Astrocyte (in vitro differentiated cells and primary cell): ENCODE results near the gene F12. TPM values are rescaled to one million over a fixed set of nuclear protein-coding genes. Genes with fewer than 3 reads are reported as not detected.
A peak's percentile ranks its signal among the peaks of the same experiment; 100 is the strongest.

Source experiments
- DNase-seq: peaks from one replicate; pipeline ENCODE4 v3.0.0-alpha.2; 2010; ENCODE audit warnings: low read depth
- FAIRE-seq: peaks from 2 replicates; lab custom pipeline; 2011; peaks lifted over from hg19 to GRCh38; lab: Jason Lieb, UNC
- H2AFZ ChIP-seq: 2 replicates; pipeline ENCODE4 v1.6.0; 2012; ENCODE audit warnings: low read depth, low read length, inconsistent platforms
- H3K27ac ChIP-seq: 2 replicates; pipeline ENCODE4 v1.5.1; 2011; ENCODE audit warnings: low read depth, low read length, inconsistent platforms
- H3K27me3 ChIP-seq: 2 replicates; pipeline ENCODE4 v1.6.0; 2011; ENCODE audit warnings: low read length, inconsistent platforms; ENCODE audit not compliant: insufficient read depth
- H3K36me3 ChIP-seq: 2 replicates; pipeline ENCODE4 v1.5.1; 2011; ENCODE audit warnings: low read length, inconsistent platforms; ENCODE audit not compliant: insufficient read depth
- H3K4me1 ChIP-seq: 2 replicates; pipeline ENCODE4 v1.5.1; 2011; ENCODE audit warnings: low read length, inconsistent platforms; ENCODE audit not compliant: insufficient read depth
- H3K4me2 ChIP-seq: 2 replicates; pipeline ENCODE4 v1.6.0; 2012; ENCODE audit warnings: low read length, inconsistent platforms
- H3K4me3 ChIP-seq: 2 replicates; pipeline ENCODE4 v1.5.1; 2011; ENCODE audit warnings: low read depth, mild to moderate bottlenecking, low read length, inconsistent platforms; ENCODE audit not compliant: insufficient read depth
- H3K79me2 ChIP-seq: 2 replicates; pipeline ENCODE4 v1.6.0; 2012; ENCODE audit warnings: mild to moderate bottlenecking, low read length, inconsistent platforms; ENCODE audit not compliant: insufficient read depth
- H3K9ac ChIP-seq: 2 replicates; pipeline ENCODE4 v1.6.0; 2012; ENCODE audit warnings: mild to moderate bottlenecking, low read length, inconsistent platforms
- H3K9me3 ChIP-seq: 2 replicates; pipeline ENCODE4 v1.5.1; 2012; ENCODE audit warnings: low read depth, mild to moderate bottlenecking, low read length, inconsistent platforms; ENCODE audit not compliant: insufficient read depth
- H4K20me1 ChIP-seq: 2 replicates; pipeline ENCODE4 v1.6.0; 2012; ENCODE audit warnings: low read length, inconsistent platforms; ENCODE audit not compliant: insufficient read depth
- H3K27ac Mint-ChIP-seq: one replicate; pipeline ENCODE4 v1.8.0; 2021; ENCODE audit warnings: mild to moderate bottlenecking, mixed read lengths; ENCODE audit not compliant: unreplicated experiment
- H3K27me3 Mint-ChIP-seq: one replicate; pipeline ENCODE4 v1.8.0; 2021; ENCODE audit warnings: low read depth, mixed read lengths; ENCODE audit not compliant: unreplicated experiment
- H3K36me3 Mint-ChIP-seq: one replicate; pipeline ENCODE4 v1.8.0; 2021; ENCODE audit warnings: low read depth, mixed read lengths; ENCODE audit not compliant: unreplicated experiment
- H3K4me1 Mint-ChIP-seq: one replicate; pipeline ENCODE4 v1.8.0; 2021; ENCODE audit warnings: low read depth, mixed read lengths; ENCODE audit not compliant: unreplicated experiment
- H3K4me3 Mint-ChIP-seq: one replicate; pipeline ENCODE4 v1.8.0; 2021; ENCODE audit warnings: mild to moderate bottlenecking, moderate library complexity, mixed read lengths; ENCODE audit not compliant: unreplicated experiment
- H3K9me3 Mint-ChIP-seq: one replicate; pipeline ENCODE4 v1.8.0; 2021; ENCODE audit warnings: mild to moderate bottlenecking, mixed read lengths; ENCODE audit not compliant: unreplicated experiment
- CTCF ChIP-seq: IDR thresholded peaks from 2 replicates; pipeline ENCODE4 v1.5.1; 2011; ENCODE audit warnings: low read depth, mild to moderate bottlenecking, inconsistent platforms, low read length, moderate library complexity; ENCODE audit not compliant: insufficient read depth
- EZH2 ChIP-seq: IDR thresholded peaks from 2 replicates; pipeline ENCODE4 v1.6.1; 2012; ENCODE audit warnings: mild to moderate bottlenecking, low read length, inconsistent platforms; ENCODE audit not compliant: insufficient read depth
- total RNA-seq: library from RNA; stranded (reverse); gene quantifications from 2 replicates; pipeline ENCODE4 v1.2.1, GENCODE V29; 2021

Gene F12
- total RNA-seq, 1 donor from 2014 or later: 3.0 TPM

GRCh38 chr5:177457852-177458681, 48.7 kb upstream of the F12 start:
- Histone ChIP-seq H3K79me2 (peaks cover 22% of the 10 kb centered on the region), H2AFZ (no peak overlapping the region), H3K36me3 (peaks cover 19% of the 10 kb centered on the region), H3K4me2 (no peak overlapping the region), H3K27ac (peak overlapping the region; percentile 47), H3K27me3 (no peaks in the 10 kb centered on the region), H3K4me1 (peaks cover 41% of the 10 kb centered on the region), H3K9ac (no peak overlapping the region), H4K20me1 (peaks cover 82% of the 10 kb centered on the region), H3K9me3 (no peaks in the 10 kb centered on the region), H3K4me3 (no peak overlapping the region)
- H3K27me3 Mint-ChIP-seq: no peaks in the 10 kb centered on the region
- DNase-seq: no peak
- H3K4me1 Mint-ChIP-seq: peaks cover 12% of the 10 kb centered on the region
- TF ChIP-seq EZH2 (no peak), CTCF (no peak)
- no peak overlapping the region for H3K4me3 Mint-ChIP-seq
- H3K9me3 Mint-ChIP-seq: no peaks in the 10 kb centered on the region
- H3K36me3 Mint-ChIP-seq: peaks cover 13% of the 10 kb centered on the region
- no peak for FAIRE-seq
- H3K27ac Mint-ChIP-seq: peak overlapping the region; percentile 91

DNA sequence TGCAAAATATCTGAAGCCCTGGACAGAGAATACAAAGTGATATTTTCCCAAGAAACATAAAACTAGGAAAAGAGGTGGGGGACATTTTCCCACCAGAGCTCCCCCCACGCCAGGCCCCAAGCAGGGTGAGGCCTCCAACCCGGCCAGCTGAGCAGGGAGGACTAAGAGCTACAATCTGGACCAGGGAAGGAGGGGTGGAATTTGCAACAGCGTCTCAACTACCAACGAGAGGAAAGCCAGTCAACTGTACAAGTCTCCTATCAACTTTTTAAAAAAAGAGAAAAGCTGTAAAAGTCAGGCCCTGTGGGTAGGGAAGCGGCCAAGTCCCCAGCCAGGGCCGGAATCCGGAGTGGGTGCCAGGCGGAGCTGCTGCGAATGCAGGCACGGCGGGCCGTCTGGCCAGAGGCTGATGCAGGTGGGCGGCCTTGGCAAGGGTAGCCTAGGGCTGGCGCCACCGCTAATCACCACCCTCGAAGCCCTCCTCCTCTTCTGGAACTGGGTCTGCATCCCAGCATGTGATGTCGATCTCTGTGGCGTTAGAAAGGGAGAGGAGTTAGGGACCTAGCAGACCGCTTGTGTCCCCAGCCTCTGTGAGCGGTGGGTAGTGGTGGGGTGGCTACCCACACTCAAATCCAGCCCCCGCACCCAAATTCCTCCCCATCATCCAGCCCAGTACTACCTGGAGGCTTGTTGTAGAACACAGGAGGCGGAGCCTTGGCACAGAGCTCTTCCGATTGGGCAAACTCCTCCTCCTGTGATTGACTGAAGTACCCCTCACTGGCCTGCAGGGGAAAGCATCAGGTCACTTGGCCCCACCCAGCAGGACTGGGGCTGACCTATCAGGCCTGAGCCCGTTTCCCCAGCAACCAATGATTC, 47.9 kb upstream of the F12 start:
- H3K27me3 Mint-ChIP-seq: no peaks in the 10 kb centered on the region
- H3K9ac ChIP-seq: no peak overlapping the region
- H3K9me3 ChIP-seq: no peaks in the 10 kb centered on the region
- H3K79me2 ChIP-seq: peaks cover 16% of the 10 kb centered on the region
- H4K20me1 ChIP-seq: peaks cover 83% of the 10 kb centered on the region
- FAIRE-seq (peak; percentile 91), DNase-seq (peak; percentile 94)
- H3K4me1 Mint-ChIP-seq: peaks cover 9% of the 10 kb centered on the region
- H3K27ac Mint-ChIP-seq: peak overlapping the region; percentile 91
- no peak overlapping the region for H2AFZ ChIP-seq
- H3K4me3 Mint-ChIP-seq: peak overlapping the region; percentile 54
- H3K27ac ChIP-seq: no peak overlapping the region
- TF ChIP-seq CTCF (peak; percentile 52), EZH2 (no peak)
- no peaks in the 10 kb centered on the region for H3K9me3 Mint-ChIP-seq
- H3K27me3 ChIP-seq: no peaks in the 10 kb centered on the region
- H3K4me2 ChIP-seq: peak overlapping the region; percentile 27
- H3K4me3 ChIP-seq: no peak overlapping the region
- H3K36me3 Mint-ChIP-seq: peaks cover 11% of the 10 kb centered on the region
- H3K36me3 ChIP-seq: peaks cover 19% of the 10 kb centered on the region
- H3K4me1 ChIP-seq: peaks cover 37% of the 10 kb centered on the region
